Neuron (in vitro differentiated cells): ENCODE data around the gene PGAP1.

ENCODE experiments used
- H2AFZ ChIP-seq: one replicate; pipeline ENCODE4 v1.6.1; 2013; ENCODE audit warnings: low read depth, mild to moderate bottlenecking, inconsistent platforms, low read length, moderate library complexity
- H3K27me3 ChIP-seq: one replicate; pipeline ENCODE4 v1.6.1; 2013; ENCODE audit warnings: low read length; ENCODE audit not compliant: insufficient read depth
- H3K36me3 ChIP-seq: one replicate; pipeline ENCODE4 v1.6.1; 2013; ENCODE audit warnings: low read length; ENCODE audit not compliant: insufficient read depth
- H3K4me1 ChIP-seq: one replicate; pipeline ENCODE4 v1.6.1; 2013; ENCODE audit warnings: low read length; ENCODE audit not compliant: insufficient read depth
- H3K4me3 ChIP-seq: 2 replicates; pipeline ENCODE4 v1.5.1; 2013; ENCODE audit warnings: mild to moderate bottlenecking, low read length, moderate library complexity
- H3K9me3 ChIP-seq: one replicate; pipeline ENCODE4 v1.6.1; 2013; ENCODE audit warnings: low read length

PGAP1 gene

DNA sequence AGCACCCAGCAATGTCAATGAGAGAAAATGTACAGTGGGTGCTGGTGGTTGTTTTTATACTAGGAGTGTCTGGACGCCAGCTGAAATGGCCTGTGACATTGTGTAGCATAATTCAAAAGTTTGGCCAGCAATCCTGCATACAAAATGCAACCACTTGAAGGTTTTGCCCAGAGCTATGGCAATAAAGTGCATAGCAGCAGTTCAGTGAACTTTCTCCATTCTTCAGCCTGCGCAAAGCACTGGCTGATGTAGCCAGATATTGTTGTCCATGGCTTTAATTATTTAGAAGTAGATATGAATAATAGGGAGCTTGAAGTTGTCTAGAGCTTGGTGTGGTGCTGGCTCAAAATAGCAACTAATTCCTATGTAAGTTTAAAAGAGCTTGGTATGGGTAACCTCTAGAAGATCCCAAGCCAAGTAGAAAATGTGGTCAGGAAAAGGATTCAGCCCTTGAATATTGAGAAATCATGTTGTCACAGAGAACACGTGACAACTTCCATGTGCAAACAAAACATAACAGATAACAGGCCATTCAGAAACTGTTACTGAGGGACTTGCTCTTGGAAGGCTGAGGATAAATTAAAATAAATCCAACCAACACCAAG lies 33.3 kb upstream of the PGAP1 start:
- Histone ChIP-seq H3K4me1 (peaks cover 6% of the 10 kb centered on the region), H3K9me3 (no peaks in the 10 kb centered on the region), H3K36me3 (no peaks in the 10 kb centered on the region), H2AFZ (no peak overlapping the region), H3K27me3 (no peaks in the 10 kb centered on the region), H3K4me3 (no peak overlapping the region)

DNA sequence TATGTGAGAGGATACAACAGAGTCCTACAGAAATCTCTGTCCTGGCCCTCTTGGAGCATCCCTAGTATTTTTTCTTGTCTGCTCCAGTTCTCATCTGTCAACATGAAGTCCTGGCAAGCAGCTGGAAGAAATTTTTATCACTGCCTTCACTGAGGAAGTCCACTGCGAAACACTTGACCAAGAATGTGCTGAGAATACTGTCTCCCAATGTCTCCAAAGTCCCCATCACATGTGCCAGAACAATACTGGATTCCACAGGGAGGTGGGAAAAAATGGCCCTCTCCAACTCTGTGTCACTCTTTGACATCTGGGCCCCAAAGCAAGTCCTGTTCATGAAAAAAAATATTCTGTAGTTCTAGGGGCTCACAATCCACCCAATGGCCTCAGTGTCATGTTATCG lies 32.8 kb upstream of the PGAP1 start:
- no peak overlapping the region for H3K4me3 ChIP-seq
- H3K9me3 ChIP-seq: no peaks in the 10 kb centered on the region
- no peaks in the 10 kb centered on the region for H3K36me3 ChIP-seq
- peaks cover 6% of the 10 kb centered on the region for H3K4me1 ChIP-seq
- no peak overlapping the region for H2AFZ ChIP-seq
- no peaks in the 10 kb centered on the region for H3K27me3 ChIP-seq

DNA sequence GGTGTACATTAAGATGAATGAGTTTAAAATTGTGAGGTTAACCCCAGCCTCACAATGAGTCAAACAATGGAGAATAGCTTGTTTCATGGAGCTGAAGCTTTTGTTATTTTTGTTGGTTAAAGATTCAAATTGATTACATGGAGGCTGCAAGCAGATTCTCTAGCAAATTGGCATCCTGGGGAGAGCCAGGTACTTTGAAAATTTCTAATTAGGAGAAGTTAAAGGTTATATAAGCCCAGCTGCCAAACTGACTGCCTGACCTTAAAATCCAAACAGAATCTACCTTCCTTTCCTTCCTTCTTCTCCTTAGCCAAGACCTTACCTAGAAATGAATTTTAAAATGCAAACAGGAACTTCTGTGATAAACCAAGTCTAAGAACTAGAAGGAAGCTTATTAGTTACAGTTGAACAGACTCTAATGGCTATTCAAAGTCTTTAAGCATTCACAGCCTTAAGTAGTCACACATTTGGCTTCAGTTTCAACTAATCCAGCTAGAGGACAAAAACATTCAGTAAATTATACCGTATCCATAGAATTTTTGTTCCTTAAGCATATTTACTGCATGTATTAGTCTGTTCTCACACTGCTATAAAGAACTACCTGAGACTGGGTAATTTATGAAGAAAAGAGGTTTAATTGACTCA lies 31.5 kb upstream of the PGAP1 start:
- Histone ChIP-seq H3K4me1 (peaks cover 6% of the 10 kb centered on the region), H2AFZ (no peak overlapping the region), H3K27me3 (no peaks in the 10 kb centered on the region), H3K4me3 (no peak overlapping the region), H3K9me3 (no peaks in the 10 kb centered on the region), H3K36me3 (no peaks in the 10 kb centered on the region)

DNA sequence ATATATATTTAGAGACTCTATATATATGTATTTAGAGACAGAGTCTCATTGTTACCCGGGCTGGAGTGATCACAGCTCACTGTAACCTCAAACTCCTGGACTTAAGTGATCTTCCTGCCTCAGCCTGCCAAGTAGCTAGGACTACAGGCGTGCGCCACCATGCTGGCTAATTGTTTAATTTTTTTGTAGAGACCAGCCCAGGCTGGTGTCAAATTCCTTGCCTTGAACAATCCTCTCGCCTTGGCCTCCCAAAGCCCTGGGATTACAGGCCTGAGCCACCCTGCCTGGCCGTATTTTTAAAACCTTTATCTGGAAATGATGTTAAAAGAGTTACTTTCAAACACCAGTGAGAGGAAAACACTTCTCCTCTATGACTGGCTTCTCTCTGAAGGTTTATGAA lies 30.9 kb upstream of the PGAP1 start:
- Histone ChIP-seq H3K9me3 (no peaks in the 10 kb centered on the region), H3K27me3 (no peaks in the 10 kb centered on the region), H3K36me3 (no peaks in the 10 kb centered on the region), H2AFZ (no peak overlapping the region), H3K4me3 (no peak overlapping the region), H3K4me1 (peaks cover 6% of the 10 kb centered on the region)

DNA sequence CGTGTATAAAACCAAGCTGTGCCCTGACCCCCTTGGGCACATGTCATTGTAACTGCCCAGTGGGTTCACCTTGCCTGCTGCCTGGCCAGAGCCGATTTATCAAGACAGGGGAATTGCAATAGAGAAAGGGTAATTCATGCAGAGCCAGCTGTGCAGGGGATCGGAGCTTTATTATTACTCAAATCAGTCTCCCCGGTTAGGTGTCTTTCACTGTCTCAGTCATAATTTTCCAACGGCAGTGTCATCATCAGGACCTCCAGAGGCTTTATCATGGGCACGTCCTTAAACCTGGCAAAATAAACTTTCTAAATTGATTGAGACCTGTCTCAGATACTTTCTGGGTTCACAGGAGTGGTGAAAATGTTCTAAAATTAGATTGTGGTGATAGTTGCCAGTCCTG lies 29.6 kb upstream of the PGAP1 start:
- Histone ChIP-seq H3K27me3 (no peaks in the 10 kb centered on the region), H3K36me3 (no peaks in the 10 kb centered on the region), H3K4me3 (no peak overlapping the region), H3K4me1 (peaks cover 6% of the 10 kb centered on the region), H3K9me3 (no peaks in the 10 kb centered on the region), H2AFZ (no peak overlapping the region)

DNA sequence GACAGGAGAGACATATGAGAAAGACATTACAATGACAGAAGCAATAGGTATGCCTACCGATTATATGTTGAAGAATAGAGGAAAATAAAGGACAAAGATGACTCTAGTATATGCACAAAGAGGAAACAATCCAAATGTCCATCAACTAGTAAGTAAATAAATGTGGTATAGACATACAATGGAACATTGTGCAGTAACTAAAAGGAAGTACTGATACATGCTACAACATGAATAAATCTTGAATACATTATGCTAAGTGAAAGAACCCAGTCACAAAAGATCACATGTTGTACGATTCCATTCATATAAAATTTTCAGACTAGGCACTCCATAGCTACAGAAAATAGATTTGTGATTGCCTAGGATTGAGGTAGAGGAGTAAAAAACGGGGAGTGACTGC lies 28.5 kb upstream of the PGAP1 start:
- Histone ChIP-seq H3K9me3 (no peaks in the 10 kb centered on the region), H2AFZ (no peak overlapping the region), H3K4me3 (no peak overlapping the region), H3K4me1 (peaks cover 6% of the 10 kb centered on the region), H3K27me3 (no peaks in the 10 kb centered on the region), H3K36me3 (no peaks in the 10 kb centered on the region)

DNA sequence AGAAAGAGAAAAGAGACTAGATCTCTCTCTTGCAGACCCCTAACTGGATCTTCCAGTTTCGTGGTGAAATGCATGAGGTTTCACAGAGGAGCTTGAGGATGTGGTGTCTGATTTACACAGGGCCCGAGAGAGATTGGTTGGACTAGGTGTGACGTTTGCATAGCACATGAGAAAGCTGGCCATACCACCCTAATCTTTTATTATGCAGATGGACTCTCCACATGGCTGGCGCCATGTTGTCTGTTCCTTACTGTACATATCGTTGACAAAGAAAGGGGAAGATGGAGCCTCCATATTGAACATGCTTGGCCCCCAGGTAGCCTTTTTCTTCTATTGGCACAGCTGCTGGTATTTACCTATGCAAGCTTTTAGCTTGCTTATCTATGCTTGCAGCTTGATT lies 27.5 kb upstream of the PGAP1 start:
- no peaks in the 10 kb centered on the region for H3K9me3 ChIP-seq
- H3K36me3 ChIP-seq: no peaks in the 10 kb centered on the region
- peaks cover 6% of the 10 kb centered on the region for H3K4me1 ChIP-seq
- H2AFZ ChIP-seq: no peak overlapping the region
- no peaks in the 10 kb centered on the region for H3K27me3 ChIP-seq
- no peak overlapping the region for H3K4me3 ChIP-seq

DNA sequence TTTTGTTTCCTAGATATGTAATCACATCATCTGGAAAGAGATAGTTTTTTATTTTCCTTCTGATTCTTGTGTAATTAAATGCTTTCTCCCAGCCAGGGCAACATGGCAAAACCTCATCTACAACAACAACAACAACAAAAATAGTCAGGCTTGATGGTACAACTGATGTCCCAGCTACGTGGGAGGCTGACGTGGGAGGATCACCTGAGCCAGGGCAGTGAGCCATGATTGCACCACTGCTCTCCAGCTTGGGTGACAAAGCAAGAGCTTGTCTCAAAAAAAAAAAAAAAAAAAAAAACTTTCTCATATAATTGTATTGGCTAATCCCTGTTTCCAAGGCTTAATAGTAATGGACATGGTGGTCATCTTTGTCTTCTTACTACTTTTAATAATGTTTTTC lies 26.4 kb upstream of the PGAP1 start:
- Histone ChIP-seq H3K4me1 (peaks cover 6% of the 10 kb centered on the region), H3K4me3 (no peak overlapping the region), H3K36me3 (no peaks in the 10 kb centered on the region), H3K9me3 (no peaks in the 10 kb centered on the region), H3K27me3 (no peaks in the 10 kb centered on the region), H2AFZ (no peak overlapping the region)

DNA sequence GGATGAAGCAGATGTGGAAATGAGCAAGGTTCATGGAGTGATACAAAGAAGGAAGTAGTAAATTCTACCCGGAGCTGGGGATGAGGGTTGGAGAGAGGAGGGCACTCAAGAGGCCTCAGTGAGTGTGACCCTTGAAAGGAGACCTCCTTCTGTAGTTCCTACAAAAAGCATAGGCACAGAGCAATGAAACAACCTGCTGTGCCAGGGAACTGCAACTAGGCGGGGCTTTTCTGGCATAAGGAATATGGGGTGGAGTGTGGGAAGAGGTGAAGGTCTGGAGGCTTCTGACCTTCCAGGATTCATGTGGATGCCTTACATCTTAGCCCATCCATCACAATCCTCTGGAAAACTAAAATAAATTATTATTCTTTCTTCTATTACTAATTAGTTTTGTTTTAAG lies 25.5 kb upstream of the PGAP1 start:
- no peaks in the 10 kb centered on the region for H3K36me3 ChIP-seq
- peaks cover 6% of the 10 kb centered on the region for H3K4me1 ChIP-seq
- H3K9me3 ChIP-seq: no peaks in the 10 kb centered on the region
- H3K27me3 ChIP-seq: no peaks in the 10 kb centered on the region
- no peak overlapping the region for H2AFZ ChIP-seq
- H3K4me3 ChIP-seq: no peak overlapping the region

DNA sequence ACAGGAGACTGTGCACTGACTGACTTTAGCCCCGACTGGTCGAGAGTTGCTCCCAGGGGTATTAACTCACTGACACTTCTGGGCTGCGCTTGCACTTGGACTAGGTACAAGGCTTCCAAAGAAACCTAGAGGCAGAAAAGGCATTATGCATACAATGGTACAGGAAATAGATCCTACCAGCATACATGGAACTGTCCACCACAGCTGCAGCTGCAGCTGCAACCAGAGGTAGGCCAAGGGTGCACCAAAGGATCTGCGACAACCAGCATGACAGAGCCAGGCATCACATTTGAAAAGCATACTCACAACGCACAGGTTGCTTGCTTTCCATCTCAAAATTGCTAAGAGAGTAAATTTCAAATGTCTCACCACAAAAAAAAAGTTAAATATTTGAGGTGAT lies 22.6 kb upstream of the PGAP1 start:
- Histone ChIP-seq H3K4me1 (no peaks in the 10 kb centered on the region), H3K36me3 (no peaks in the 10 kb centered on the region), H3K4me3 (no peak overlapping the region), H3K27me3 (no peaks in the 10 kb centered on the region), H3K9me3 (no peaks in the 10 kb centered on the region), H2AFZ (no peak overlapping the region)

DNA sequence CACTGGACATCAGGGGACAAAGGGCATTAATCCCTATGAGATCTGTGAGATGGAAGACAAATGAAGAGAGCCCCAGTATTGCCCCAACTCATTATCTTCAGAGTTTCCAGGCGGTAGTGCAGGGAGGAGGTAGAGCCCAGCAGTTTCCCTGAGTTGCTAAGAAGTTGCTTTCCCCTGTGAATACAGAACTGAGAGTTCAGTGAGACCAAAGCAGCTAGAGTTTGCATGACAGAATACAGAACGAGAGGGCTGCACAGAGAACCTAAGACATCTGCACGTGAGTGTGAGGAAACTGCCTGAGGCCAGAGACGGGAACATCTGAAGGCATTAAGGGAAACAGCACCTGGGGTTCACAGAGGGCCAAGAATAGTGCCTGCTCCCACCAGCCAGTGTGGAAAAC lies 18.1 kb upstream of the PGAP1 start:
- H3K4me3 ChIP-seq: no peak overlapping the region
- H2AFZ ChIP-seq: no peak overlapping the region
- H3K9me3 ChIP-seq: no peaks in the 10 kb centered on the region
- H3K36me3 ChIP-seq: no peaks in the 10 kb centered on the region
- no peaks in the 10 kb centered on the region for H3K27me3 ChIP-seq
- H3K4me1 ChIP-seq: no peaks in the 10 kb centered on the region

DNA sequence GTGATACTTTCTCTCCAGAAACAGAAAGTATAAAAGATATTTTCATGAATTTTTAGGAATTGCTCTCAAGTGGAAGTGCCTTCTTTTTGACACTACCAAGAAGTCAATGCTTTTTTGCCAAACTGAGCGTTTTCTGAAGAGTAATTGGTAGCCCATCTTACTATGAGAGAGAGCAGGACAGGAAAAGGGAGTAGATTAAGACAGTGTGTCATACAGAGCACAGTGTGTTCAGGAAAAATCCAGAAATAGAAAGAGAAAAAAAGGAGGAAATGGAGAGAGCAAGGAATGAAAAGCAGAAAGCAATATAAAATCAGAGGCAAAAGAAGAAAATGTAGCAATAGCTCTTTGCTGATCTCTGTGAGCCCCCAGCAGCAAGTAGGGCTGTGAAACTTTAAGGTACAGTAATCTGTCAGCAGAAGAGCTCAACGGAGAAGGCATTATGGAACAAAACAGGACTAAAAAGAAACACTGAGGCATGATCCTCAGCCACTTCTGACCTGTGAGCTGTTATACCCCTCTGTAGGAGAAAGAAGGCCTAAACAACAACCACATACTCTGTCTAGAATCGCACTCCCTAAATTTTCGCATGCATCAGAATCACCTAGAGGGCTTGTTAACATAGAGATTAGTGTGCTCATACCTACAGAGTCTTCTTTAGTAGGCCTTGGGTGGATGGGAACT lies 15.0 kb upstream of the PGAP1 start:
- Histone ChIP-seq H3K4me1 (no peaks in the 10 kb centered on the region), H3K4me3 (no peak overlapping the region), H2AFZ (no peak overlapping the region)

DNA sequence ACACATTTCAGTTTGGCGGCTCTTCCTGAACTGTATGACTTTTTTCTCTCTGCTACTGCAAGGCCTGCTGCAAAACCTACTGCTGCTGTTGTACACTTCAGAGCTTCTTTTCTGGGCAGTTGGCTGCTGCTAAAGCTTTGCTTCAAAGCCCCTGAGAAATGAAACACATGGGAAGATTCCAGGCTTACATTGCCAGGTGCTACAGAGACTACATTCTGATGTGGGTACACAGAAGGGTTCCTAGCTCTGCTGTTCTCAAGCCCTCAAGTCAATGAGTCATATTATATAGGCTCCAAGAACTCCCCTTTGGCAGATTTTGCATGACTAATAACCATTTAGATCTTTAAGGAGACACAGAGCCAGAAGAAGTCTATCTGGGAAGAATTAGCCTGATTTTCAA lies 12.9 kb upstream of the PGAP1 start:
- H3K4me3 ChIP-seq: no peak overlapping the region
- no peak overlapping the region for H2AFZ ChIP-seq
- H3K27me3 ChIP-seq: no peaks in the 10 kb centered on the region
- no peaks in the 10 kb centered on the region for H3K9me3 ChIP-seq
- no peaks in the 10 kb centered on the region for H3K4me1 ChIP-seq
- no peaks in the 10 kb centered on the region for H3K36me3 ChIP-seq

More for the DNA sequence above, 15.0 kb upstream of the PGAP1 start:
- no peaks in the 10 kb centered on the region for H3K9me3 ChIP-seq
- H3K36me3 ChIP-seq: no peaks in the 10 kb centered on the region
- H3K27me3 ChIP-seq: no peaks in the 10 kb centered on the region
